ENCODE measurements around the gene CLEC1A. TPM values are rescaled to one million over a fixed set of nuclear protein-coding genes. Genes with fewer than 3 reads are reported as not detected.

Gene CLEC1A
- total and polyA plus RNA-seq, 2 experiments from 2014 or later, result 3.6 to 6.4 TPM

GRCh38 chr12:10140001-10140400, 41.2 kb upstream of the CLEC1A start:
- Histone ChIP-seq H3K9me3 (ENCODE audit: low read depth) (no peaks in the 10 kb centered on the region), H3K27me3 (no peaks in the 10 kb centered on the region), H3K4me1 (ENCODE audit: insufficient read depth) (no peaks in the 10 kb centered on the region), H3K9me2 (replicated peaks; ENCODE audit: insufficient read depth) (no peaks in the 10 kb centered on the region), H3K27ac (no peak overlapping the region), H4K20me1 (ENCODE audit: insufficient read depth, poor library complexity, severe bottlenecking) (no peaks in the 10 kb centered on the region), H3K36me3 (replicated peaks; ENCODE audit: insufficient read depth, low read depth) (no peaks in the 10 kb centered on the region), H3K4me3 (no peak overlapping the region), H2AFZ (no peak overlapping the region), H3K79me2 (no peaks in the 10 kb centered on the region), H3K4me2 (no peak overlapping the region)
- 20% methylated on average over 2 of the region's 2 CpGs for WGBS (ENCODE audit: low lambda C conversion rate, missing lambda C conversion rate)
- DNase-seq (ENCODE audit: low spot score), result peak; percentile 59
- TF ChIP-seq CTCF (IDR thresholded peaks at IDR 0.05; ENCODE audit: poor library complexity) (peak; percentile 70), EZH2phosphoT487 (IDR thresholded peaks at IDR 0.05; ENCODE audit: low read depth, severe bottlenecking, unreplicated experiment) (no peak), EZH2 (IDR thresholded peaks at IDR 0.05; ENCODE audit: borderline replicate concordance) (no peak)

- H3K4me1 ChIP-seq (ENCODE audit: insufficient read depth), result no peaks in the 10 kb centered on the region
- no peaks in the 10 kb centered on the region for H3K36me3 ChIP-seq (replicated peaks; ENCODE audit: insufficient read depth, low read depth)
- no peak overlapping the region for H3K27ac ChIP-seq
- no peaks in the 10 kb centered on the region for H3K9me2 ChIP-seq (replicated peaks; ENCODE audit: insufficient read depth)
- TF ChIP-seq EZH2phosphoT487 (IDR thresholded peaks at IDR 0.05; ENCODE audit: low read depth, severe bottlenecking, unreplicated experiment), result no peak
- TF ChIP-seq CTCF (IDR thresholded peaks at IDR 0.05; ENCODE audit: poor library complexity), result no peak
- no peak for TF ChIP-seq EZH2 (IDR thresholded peaks at IDR 0.05; ENCODE audit: borderline replicate concordance)
- H3K27me3 ChIP-seq, result no peaks in the 10 kb centered on the region
- H3K4me3 ChIP-seq, result no peak overlapping the region
- no peak overlapping the region for H3K4me2 ChIP-seq
- no peaks in the 10 kb centered on the region for H3K79me2 ChIP-seq
- H4K20me1 ChIP-seq (ENCODE audit: insufficient read depth, poor library complexity, severe bottlenecking), result no peaks in the 10 kb centered on the region
- peak; percentile 20 for DNase-seq (ENCODE audit: low spot score)
- no peaks in the 10 kb centered on the region for H3K9me3 ChIP-seq (ENCODE audit: low read depth)
- WGBS (ENCODE audit: low lambda C conversion rate, missing lambda C conversion rate), result 78% methylated on average over 13 of the region's 13 CpGs
- H2AFZ ChIP-seq, result no peak overlapping the region
Observed at GRCh38 chr12:10136637-10137205, 37.9 kb upstream of the CLEC1A start.

- DNase-seq (ENCODE audit: low spot score), result no peak
- 91% methylated on average over 4 of the region's 4 CpGs for WGBS (ENCODE audit: low lambda C conversion rate, missing lambda C conversion rate)
- Histone ChIP-seq H3K27ac (no peak overlapping the region), H3K36me3 (replicated peaks; ENCODE audit: insufficient read depth, low read depth) (no peaks in the 10 kb centered on the region), H3K27me3 (no peaks in the 10 kb centered on the region), H2AFZ (no peak overlapping the region), H3K4me1 (ENCODE audit: insufficient read depth) (no peaks in the 10 kb centered on the region), H3K9me3 (ENCODE audit: low read depth) (no peaks in the 10 kb centered on the region), H3K79me2 (no peaks in the 10 kb centered on the region), H3K9me2 (replicated peaks; ENCODE audit: insufficient read depth) (no peaks in the 10 kb centered on the region), H3K4me3 (no peak overlapping the region), H4K20me1 (ENCODE audit: insufficient read depth, poor library complexity, severe bottlenecking) (no peaks in the 10 kb centered on the region), H3K4me2 (no peak overlapping the region)
- TF ChIP-seq EZH2phosphoT487 (IDR thresholded peaks at IDR 0.05; ENCODE audit: low read depth, severe bottlenecking, unreplicated experiment) (no peak), CTCF (IDR thresholded peaks at IDR 0.05; ENCODE audit: poor library complexity) (no peak), EZH2 (IDR thresholded peaks at IDR 0.05; ENCODE audit: borderline replicate concordance) (no peak)
Observed at GRCh38 chr12:10135126-10135525, 36.3 kb upstream of the CLEC1A start.
